GM18507 (cell line): Measurements from ENCODE around the gene ZNF516.
A peak's percentile ranks its signal among the peaks of the same experiment; 100 is the strongest.

Experiments used
- DNase-seq: peaks from one replicate; pipeline ENCODE4 v3.0.0; 2011; ENCODE audit warnings: low read depth; ENCODE audit not compliant: insufficient read length; ENCODE audit errors: extremely low spot score
- FAIRE-seq: peaks from 2 replicates; lab custom pipeline; 2011; peaks lifted over from hg19 to GRCh38; lab: Jason Lieb, UNC

Gene ZNF516

DNA sequence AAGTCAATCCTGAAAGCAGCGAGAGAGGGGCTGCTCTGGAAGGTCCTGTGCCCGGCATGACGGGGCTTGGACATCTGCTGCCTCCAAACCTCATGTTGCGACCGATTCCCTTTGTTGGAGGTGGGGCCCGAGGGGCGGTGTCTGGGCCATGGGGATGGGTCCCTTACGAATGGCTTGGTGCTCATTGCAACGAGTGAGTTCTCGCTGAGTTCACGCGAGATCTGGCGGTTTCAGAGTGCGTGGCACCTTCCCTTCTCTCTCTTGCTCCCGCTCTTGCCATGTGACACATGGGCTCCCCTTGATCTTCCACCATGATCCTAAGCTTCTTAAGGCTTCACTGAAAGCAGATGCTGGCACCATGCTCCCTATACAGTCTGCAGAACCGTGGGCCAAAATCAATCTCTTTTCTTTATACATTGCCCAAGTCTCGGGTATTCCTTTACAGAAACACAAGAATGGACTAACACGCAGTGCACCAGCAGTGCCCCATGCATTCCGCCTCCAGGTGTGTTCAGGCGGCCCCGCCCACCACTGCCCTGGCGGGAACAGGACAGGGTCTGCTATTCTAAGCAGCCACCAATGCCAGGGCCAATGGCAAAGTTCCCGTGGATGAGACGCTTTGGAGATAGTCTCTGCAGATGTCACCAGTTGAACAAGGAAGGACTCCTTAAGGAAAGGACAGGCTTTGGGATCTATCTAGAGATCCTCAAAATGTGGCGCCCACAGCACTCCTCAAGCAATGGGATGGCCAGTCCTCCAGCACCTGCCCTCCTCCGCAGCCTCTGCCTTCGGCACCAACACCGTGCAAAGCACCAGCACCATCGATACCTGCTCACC is 63.4 kb downstream of the ZNF516 start:
- DNase-seq (no peak), FAIRE-seq (no peak)

DNA sequence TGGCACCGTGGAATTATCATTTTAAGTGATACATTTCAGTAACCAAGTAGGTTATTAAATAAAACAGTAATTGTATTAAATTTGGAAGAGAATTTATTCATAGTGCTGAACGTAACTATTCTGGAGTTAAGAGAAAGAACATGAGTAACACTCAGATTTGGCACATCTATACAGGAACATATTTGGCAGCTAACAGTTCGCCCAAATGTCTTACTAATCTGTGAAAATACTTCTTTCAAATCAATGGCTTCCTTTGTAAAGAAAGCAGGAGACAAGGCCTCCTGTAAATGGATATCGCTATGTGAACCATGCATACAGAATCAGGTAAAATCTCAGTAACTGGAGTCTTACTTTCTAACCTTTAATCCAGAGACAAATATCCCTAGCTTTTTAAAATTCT is 64.4 kb downstream of the ZNF516 start:
- no peak for DNase-seq
- no peak for FAIRE-seq

DNA sequence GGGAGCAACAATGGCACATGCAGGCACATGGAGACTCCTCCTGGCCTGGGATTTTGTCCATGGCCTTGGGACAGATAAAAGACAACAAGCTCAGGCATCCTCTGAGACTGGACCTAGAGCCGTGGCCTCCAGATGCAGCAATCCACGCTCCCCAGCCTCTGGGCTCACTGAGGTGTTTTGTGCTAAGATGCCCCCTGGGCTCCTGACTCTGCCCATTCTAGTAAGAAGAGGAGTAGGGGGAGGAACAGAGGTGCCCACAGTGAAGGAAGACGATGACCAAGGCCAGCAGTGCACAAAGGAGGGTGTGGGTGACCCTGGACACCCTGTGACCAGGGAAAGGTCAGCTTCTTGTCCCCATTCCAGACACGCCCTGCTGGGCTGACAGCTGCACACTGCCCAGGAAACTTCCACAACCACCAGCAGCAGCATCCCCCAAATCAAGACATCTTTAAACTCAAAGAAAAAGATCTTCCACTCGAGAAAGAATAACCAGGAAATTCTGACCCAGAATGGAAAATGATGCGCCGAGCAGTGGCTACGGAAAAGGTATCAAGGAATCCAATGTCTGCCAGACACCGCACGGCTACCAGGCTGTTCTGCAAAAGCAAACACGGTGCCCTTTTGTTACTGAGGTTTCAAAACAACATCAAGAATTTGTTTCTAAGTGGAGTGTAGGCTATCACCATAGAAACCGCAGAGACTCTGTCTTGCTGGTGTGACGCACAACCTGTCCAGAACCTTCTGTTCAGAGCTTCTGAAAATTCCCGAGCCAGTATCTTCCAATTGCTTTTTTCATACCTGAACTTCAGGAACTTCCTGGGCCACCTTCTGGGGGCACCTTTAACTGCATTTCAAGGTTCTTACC is 65.5 kb downstream of the ZNF516 start:
- FAIRE-seq (no peak), DNase-seq (no peak)

DNA sequence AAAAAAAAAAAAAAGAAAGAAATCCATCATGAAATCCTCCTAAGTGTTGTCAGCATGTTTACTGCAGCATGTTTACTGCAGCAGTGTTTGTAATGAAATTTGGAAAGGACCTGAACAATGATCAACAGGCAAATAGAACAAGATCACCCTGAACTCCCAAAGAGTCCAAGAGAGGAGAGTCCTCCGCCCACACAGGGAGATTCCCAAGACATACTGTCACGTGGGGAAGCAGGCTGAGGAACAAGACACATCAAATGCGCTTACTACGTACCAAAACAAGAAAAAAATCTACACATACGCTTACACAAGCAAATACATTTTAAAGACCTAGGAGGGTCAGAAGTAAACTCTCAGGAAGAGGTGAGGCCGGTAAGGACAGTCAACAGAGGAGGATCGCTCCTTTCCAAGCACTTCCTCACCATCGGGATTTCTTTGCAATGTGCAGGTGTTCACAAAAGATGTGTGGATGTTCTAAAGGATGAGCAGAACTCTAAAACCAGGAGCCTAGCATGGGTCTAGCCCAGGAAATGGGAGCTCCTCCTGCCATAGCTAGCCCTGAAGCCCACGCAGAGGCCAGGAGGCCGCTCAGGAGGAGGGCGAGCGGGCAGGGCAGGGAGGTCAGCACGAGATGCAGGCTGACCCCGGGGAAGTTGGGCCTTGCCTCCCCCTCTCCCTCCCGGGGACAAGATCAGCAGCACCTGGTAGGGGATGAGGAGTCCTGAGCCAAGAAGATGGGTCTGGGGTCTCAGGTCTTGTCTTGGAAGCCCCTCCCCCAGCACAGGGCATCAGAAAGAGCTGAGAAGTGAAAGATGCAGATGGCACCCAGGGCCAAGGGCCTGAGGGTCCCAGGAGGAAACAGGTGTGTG is 66.4 kb downstream of the ZNF516 start:
- DNase-seq (no peak), FAIRE-seq (peak; percentile 21)

DNA sequence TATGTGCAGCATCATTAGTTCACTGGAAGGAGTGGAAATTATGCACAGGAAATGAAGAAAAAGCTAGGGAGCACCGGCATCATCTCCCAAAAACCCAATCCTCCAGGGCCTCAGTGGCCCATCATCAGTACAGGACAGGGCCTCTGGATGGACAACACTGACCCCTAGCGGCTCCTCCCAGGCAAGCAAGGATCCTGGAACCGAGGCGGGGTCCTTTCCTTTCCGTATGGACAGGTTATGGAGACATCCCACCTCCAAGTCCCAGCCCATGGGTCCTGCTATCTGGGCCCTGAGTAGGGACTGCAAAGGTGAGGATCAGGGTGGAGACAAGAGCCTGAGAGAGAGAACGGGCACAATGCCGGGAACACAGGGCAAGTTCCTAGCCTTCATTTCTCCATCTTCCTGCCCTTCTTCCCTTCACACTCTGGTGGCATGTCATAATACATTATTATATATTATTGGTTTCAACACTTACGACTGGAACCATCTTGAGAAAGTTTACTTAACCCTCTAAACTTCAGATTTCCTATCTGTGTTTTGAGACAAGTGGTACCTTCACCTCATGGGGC is 68.2 kb downstream of the ZNF516 start:
- no peak for DNase-seq
- FAIRE-seq, result no peak

DNA sequence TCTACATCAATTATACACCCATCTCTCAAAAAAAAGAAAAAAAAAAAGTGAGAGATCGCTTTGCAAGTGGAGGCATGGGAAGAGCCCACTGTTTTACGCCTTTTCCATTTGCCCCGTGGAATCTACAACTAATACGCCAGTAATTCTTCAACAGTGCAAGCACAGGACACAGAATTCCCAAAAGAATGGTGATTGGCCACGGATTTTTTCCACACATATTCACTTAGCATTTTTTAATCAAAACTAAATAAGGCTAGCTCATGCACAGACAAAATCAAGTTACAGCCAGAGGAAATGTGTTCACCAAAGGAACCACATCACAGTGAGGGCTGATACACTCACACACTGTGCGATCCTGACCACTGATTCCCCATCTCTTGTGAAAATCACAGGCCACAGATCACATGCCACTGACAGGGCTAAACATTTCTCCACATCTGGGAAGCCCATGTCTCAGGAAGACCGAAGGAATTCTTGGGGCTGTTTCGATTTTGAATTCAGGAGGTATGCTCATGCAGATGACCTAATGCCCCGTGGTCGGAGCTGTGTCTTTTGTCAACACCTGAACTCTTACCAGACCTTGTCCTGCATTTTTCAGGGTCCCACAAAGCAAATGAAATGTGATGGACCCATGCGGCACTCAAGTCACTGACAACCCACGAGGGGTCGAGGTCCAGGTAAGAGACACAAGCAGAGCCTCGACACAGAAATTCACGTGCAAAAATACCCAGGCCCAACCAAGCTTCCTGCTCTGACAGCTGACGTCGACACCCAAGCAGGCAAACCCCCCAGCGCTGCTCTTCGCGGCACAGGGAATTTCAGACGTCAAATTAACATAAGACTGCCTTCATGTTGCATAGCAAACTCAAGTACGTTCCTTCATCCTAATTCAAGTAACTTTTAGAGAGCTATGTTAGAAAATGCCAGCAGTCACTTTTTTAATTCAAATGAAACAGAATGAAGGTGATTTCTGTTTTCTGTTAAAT is 69.6 kb downstream of the ZNF516 start:
- no peak for DNase-seq
- no peak for FAIRE-seq

DNA sequence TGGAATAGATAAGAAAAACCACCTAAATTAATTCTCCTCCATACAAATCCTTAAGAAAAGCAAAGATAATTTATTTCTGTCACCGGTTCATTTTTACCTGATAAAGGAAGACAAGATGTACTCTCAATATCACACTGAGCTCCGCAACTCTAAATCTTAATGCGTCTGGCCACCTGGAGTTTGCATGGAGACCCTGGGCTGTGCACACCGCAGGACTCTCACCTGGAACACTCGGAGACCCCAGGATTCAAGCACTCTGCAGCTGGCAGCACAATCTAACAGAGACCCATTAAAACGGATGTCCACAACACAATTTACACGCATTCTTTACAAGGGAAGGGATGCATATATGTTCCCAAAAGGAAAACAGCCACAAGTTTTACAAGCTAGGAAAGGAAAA is 72.2 kb downstream of the ZNF516 start:
- DNase-seq (no peak), FAIRE-seq (no peak)

DNA sequence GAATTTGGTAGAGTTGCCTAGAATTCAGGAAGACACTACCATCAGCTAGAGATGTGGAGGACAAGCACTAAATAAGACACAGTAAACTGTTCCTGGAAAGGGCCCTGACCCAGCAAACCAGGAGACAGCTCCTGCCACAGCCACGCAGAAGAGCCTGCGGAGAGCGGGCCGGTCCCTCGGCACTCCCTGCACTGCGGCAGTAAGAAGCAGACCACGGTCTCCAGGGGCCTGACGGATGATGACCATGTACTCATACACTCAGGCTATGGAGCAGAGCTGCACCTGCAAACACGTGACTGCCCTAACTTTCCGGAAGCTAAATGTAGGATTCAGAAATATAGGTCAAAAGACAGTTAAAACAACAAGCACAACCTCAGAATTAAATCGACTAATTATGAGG is 72.9 kb downstream of the ZNF516 start:
- DNase-seq, result no peak
- FAIRE-seq, result no peak

DNA sequence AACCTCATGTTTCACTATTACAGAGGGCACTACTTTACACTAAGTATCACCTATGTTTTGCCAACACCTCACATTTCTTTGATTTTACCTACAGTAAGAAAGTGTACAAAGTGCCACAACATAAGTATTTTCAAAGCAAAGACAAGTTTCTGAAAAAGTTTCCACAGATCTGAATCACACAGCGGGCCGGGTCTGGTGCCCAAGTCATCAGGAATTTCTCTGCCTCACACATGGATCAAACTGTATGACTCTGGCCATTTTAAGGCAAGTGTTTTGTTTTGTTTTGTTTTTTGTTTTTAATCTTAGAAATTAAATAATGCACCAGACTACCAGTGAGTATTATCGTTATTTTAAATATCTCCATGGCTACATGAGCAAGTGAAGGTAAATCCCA is 73.4 kb downstream of the ZNF516 start:
- DNase-seq (no peak), FAIRE-seq (no peak)

DNA sequence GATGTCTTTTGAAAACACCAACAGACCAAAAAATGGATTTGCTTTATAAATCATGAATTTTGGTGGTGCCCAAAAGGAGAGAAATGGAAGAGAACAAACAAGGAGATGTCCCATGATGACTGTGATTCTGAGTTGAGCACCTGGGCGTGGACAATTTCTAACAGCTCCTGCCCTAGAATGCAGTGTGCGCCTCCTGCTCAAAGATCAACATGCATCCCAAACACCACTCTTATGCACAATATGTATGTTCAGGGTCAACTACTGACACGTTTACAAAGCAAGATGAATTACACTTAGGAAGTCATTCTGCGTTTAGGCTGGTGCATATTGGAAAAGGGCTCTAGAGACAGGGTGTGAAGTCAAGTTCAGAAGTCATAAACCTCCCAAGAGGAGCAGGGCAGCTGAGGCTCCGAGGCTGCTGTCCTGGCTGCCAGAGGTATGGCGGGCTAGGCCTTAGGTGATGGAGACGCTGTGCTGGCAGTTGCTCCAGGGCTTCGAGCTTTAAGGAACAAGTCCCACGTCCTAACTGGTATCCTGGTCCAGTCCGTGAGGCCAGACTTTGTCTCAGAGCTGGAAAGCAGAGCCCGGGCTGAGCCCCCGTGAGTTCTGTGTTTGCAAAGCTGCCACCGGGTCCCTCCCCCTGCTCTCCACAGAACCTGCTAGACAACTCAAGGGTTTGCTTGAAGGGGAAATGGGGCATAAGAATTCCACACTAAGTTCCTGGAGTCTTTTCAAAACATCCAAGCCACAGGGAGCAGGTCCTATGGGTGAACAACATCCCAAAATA is 74.0 kb downstream of the ZNF516 start:
- DNase-seq, result no peak
- FAIRE-seq, result no peak

DNA sequence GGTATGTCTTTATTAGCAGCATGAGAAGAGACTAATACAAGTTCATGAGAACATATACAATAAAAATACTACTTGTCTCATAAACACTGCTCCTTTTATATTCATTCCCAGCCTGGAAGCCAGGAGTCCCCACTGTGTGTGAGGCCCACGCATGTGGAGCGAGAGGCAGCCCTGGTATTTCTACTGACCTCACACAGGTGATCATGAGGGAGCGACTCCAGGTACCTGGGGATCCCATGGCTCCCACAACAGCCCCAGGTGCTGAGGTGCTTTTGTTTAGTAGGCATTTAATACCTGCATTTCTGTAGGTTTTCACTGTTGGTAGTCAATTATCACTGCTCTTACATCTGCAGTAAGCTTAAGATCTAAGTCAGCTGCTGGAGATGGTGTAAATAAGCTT is 75.2 kb downstream of the ZNF516 start:
- no peak for FAIRE-seq
- no peak for DNase-seq

DNA sequence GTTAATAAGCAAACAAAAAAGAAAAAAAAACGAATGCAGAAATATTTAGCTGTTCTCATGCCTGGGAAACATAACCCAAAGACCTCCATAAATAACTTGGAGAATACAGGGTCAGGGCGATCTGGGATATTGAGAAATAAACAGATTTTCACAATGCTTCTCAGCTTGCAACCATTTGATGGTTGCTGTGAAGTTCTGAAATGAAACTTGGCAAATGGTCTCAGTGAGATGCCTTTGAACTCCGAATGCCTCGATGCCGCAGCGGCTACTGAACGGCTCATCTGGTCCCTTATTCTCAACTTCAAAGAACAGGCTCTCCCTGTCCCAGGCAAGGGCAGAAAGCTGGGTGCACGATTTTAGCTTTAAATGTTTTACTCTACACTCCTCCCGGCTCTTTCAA is 78.1 kb downstream of the ZNF516 start:
- no peak for FAIRE-seq
- DNase-seq, result no peak

DNA sequence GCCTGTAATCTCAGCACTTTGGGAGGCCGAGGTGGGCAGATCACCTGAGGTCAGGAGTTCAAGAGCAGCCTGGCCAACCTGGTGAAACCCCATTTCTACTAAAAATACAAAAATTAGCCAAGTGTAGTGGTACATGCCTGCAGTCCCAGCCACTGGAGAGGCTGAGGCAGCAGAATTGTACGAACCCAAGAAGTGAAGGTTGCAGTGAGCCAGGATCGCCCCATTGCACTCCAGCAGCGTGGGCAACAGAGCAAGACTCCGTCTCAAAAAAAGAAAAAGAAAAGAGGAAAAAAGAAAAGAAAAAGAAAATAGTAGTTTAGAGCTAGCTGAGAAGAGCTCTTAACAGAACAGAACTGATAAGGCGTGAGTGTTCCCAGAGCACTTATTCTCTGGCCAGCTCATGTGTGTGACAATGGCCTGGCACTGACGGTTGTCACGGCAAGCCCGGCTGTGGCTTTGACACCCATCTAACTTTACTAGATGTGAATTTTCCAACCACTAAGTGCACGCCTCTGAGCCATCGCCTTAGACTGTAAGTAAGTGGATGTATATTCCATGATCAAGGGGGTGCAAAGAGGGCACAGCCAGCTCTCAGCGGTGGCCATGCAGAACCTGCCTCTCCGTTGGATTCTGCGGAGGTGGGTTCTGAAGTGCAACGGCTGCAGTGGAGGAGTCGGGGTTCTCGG is 80.0 kb downstream of the ZNF516 start:
- no peak for DNase-seq
- FAIRE-seq, result no peak

DNA sequence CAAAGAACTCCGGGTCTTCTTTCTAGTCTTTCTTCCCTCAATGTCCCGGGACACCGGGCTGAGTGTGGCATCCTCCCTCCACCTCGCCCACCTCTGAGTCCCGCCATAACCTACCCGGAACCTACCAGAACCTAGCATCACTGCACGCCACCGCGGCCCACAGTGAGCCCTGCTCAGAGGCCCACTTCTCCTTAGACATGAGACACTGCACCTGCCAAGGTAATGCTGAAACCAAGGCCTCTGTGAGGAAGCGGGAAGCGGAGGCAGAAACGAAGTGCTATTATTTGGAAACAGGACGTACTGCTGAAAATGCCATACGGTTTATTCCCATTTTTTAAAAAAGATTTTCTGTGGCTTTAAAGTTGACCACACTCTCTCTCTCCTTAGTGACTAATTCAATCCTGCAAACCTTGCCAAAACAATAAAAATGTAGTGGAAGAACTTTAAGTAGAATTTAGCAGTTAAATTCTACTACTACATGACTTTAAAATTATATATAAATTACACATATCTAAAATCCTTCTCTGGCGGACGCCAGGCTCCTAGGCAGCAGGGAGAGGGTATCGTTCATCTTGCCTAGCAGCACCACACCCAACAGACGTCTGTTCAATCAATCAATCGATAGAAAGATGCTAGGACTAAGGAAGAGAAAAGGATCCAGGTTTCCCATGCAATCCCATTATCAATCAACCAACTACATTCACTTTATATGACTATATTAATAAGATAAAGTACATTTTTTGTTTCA is 82.0 kb downstream of the ZNF516 start:
- no peak for DNase-seq
- no peak for FAIRE-seq

DNA sequence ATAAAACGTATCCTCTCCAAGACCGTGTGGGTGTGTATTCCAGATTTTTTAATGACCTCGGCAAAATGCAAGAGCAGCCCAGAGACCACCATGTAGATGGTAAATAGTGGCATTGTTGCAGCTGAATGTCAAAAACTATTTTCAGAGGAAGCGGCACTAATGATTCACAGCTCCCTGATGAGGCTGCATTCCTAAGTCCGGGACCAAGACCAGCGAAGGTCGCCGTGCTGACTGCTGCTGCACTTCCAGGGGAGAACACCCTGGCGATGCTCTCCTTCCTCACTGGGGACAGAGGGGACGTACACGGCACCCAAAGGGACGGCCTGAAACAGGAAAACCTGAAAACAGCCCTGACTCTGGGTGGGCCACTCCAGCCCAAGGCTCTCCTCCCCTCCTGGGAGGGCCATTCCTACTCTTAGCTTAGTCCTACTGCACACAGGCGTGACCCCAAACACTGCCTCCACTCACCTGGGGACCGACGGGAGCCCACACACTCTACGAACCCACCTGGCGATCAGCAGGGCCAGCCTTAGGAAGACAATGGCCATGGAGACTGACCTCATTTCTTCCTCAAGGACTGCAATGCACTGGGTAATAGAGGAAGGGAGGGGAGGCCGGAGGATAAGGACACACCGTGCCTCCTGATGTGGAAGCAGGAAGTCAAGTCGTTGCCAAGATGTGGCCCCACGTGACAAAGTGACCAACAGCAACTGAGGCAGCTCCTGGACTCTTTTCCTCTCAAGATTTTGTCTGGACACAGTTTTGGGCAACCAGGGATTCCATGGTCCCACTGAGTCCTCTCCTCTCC is 82.8 kb downstream of the ZNF516 start:
- no peak for DNase-seq
- no peak for FAIRE-seq
